Ishikawa (cell line): ENCODE data around the gene GYPC.

Experiments used
- CEBPB ChIP-seq: IDR thresholded peaks from 2 replicates; pipeline ENCODE4 v1.6.1; 2012
- CREB1 ChIP-seq: IDR thresholded peaks from 2 replicates; pipeline ENCODE4 v1.6.1; 2012; ENCODE audit warnings: low read depth
- EGR1 ChIP-seq: IDR thresholded peaks from 2 replicates; pipeline ENCODE4 v1.6.1; 2012
- EP300 ChIP-seq: IDR thresholded peaks from 2 replicates; pipeline ENCODE4 v1.6.1; 2012; ENCODE audit warnings: borderline replicate concordance
- FOXM1 ChIP-seq: IDR thresholded peaks from 2 replicates; pipeline ENCODE4 v1.6.1; 2012; ENCODE audit warnings: low read depth, borderline replicate concordance
- NFIC ChIP-seq: IDR thresholded peaks from 2 replicates; pipeline ENCODE4 v1.6.1; 2012
- RAD21 ChIP-seq: IDR thresholded peaks from 2 replicates; pipeline ENCODE4 v1.6.1; 2012; ENCODE audit warnings: low read depth
- REST ChIP-seq: IDR thresholded peaks from 2 replicates; pipeline ENCODE4 v1.6.1; 2012; ENCODE audit warnings: low read depth, mild to moderate bottlenecking
- TAF1 ChIP-seq: IDR thresholded peaks from 2 replicates; pipeline ENCODE4 v1.6.1; 2012; ENCODE audit warnings: low read depth, mild to moderate bottlenecking
- TCF12 ChIP-seq: IDR thresholded peaks from 2 replicates; pipeline ENCODE4 v1.6.1; 2012; ENCODE audit warnings: low read depth
- TEAD4 ChIP-seq: IDR thresholded peaks from 2 replicates; pipeline ENCODE4 v1.6.1; 2012
- YY1 ChIP-seq: IDR thresholded peaks from 2 replicates; pipeline ENCODE4 v1.6.1; 2012; ENCODE audit warnings: low read depth
- ZBTB7A ChIP-seq: IDR thresholded peaks from 2 replicates; pipeline ENCODE4 v1.6.1; 2012; ENCODE audit warnings: low read depth
- TF ChIP-seq, protein P1 (sequence below): IDR thresholded peaks from 2 replicates; pipeline ENCODE4 v1.6.1; 2012
- TF ChIP-seq, protein P2 (sequence below): IDR thresholded peaks from 2 replicates; pipeline ENCODE4 v1.6.1; 2012

GYPC gene

DNA sequence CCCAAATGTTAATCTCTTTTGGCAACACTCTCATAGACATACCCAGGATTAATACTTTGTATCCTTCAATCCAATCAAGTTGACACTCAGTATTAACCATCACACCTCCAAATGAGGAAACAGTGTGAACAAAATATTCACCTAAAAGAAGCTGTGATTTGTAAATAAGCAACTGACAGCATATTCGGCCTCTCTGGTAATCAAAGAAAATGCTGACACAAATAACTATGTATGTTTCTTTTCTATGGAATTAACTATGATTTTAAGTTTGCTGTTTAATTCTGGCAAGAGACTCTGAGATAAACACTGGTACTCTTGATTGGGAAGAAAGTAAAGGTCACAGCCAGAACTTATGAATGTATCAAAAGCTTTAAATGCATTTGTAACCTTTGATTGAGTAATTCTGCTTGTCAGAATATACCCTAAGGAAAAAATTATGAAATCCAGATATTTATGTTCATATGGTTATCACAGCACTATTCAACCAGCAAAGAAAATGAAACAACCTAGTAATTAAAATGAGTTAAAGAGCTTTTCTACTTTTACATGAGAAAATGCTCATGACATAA, 3.6 kb upstream of the GYPC start:
- no peak for TF ChIP-seq EGR1
- TF ChIP-seq TEAD4: no peak
- TF ChIP-seq TCF12: no peak
- no peak for TF ChIP-seq CREB1
- TF ChIP-seq ZBTB7A: no peak
- TF ChIP-seq FOXM1: no peak
- no peak for TF ChIP-seq NFIC
- TF ChIP-seq EP300: no peak
- TF ChIP-seq RAD21: no peak
- TF ChIP-seq, protein P1, sequence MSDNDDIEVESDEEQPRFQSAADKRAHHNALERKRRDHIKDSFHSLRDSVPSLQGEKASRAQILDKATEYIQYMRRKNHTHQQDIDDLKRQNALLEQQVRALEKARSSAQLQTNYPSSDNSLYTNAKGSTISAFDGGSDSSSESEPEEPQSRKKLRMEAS: no peak
- no peak for TF ChIP-seq TAF1
- TF ChIP-seq YY1: no peak
- TF ChIP-seq, protein P2, sequence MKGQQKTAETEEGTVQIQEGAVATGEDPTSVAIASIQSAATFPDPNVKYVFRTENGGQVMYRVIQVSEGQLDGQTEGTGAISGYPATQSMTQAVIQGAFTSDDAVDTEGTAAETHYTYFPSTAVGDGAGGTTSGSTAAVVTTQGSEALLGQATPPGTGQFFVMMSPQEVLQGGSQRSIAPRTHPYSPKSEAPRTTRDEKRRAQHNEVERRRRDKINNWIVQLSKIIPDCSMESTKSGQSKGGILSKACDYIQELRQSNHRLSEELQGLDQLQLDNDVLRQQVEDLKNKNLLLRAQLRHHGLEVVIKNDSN: no peak
- no peak for TF ChIP-seq REST
- TF ChIP-seq CEBPB: no peak

DNA sequence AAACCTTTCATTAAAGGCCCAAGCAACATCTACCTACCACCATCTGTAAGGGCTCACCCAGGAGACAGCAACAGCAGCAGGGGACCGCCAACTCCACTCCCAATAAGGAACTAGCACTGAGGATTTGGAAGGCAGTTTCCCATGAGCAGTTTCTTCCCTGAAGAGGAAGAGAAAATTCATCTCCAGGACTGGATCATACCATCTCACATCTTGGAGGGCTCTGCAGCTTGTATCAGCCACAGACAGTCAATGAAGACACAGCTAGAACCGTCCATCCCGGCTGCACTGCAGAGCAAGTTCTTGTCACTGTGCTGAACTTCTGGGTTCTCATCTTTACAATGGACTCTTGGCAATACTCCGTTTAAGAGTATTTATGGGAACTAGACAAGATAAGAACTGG, 2.8 kb upstream of the GYPC start:
- TF ChIP-seq RAD21 (no peak), FOXM1 (no peak), CEBPB (no peak), ZBTB7A (no peak), CREB1 (no peak), TEAD4 (no peak), EP300 (no peak), TCF12 (no peak), REST (no peak), TAF1 (no peak), EGR1 (no peak), NFIC (no peak), YY1 (no peak)
- TF ChIP-seq, protein P1: no peak
- TF ChIP-seq, protein P2: no peak

DNA sequence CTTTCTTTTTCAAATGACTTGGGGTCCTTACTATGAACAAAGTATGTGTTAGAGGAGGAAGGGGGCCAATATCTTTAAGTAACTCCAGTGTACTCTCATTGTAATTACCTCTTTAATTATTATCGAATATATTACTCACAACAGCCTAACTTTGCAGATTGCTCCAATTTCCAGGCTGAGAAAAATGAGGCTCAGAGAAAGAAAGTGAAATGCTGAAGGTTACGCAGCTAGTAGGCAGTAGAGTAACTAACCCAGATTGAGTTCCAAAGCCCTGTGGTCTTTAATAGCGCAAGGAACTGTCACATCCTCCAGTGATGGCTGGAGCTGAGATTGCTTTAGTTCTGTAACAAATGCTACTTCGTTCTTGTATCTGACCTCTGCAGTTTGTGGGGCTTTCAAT, 2.2 kb upstream of the GYPC start:
- no peak for TF ChIP-seq EGR1

DNA sequence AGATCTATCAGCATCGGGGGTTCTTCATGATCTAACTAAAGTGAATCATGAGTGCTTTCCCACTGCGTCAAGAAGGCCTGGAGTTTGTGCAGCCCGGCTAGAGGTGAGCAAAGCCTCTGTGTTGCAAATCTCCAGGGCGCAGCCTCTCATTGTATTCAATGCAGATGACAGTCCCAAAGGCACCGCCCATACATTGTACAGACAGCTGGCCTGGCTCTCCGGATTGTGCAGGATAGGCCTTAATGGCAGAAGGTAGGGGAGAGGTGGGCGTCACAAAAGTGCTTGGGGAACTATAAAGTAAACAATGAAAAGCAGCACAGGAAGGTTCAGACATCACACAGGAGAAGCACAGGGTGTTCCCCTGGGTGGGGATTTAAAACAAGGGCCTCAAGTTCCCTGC, 907 bp upstream of the GYPC start:
- TF ChIP-seq, protein P2: no peak
- TF ChIP-seq EGR1: no peak
- no peak for TF ChIP-seq ZBTB7A
- TF ChIP-seq CEBPB: no peak
- no peak for TF ChIP-seq RAD21
- no peak for TF ChIP-seq EP300
- TF ChIP-seq YY1: no peak
- TF ChIP-seq NFIC: no peak
- no peak for TF ChIP-seq REST
- TF ChIP-seq TEAD4: no peak
- TF ChIP-seq TAF1: no peak
- no peak for TF ChIP-seq TCF12
- TF ChIP-seq, protein P1: no peak
